Astrocyte of the cerebellum (primary cell): ENCODE data around the gene WWP2.
"Not testable (repeated sequence)": the region's sequence is repeated elsewhere in the genome, so short reads cannot be mapped to it uniquely, and the experiment has no call there.

ENCODE experiments used
- DNase-seq: peaks from one replicate; pipeline ENCODE4 v3.0.0-alpha.2; 2011; ENCODE audit warnings: low read depth
- H3K4me3 ChIP-seq: 2 replicates; pipeline ENCODE4 v1.5.1; 2011; ENCODE audit warnings: mild to moderate bottlenecking, low read depth, low read length, moderate library complexity
- CTCF ChIP-seq: IDR thresholded peaks from 2 replicates; pipeline ENCODE4 v1.5.1; 2012; ENCODE audit warnings: low read length, low read depth, moderate library complexity, mild to moderate bottlenecking; ENCODE audit errors: missing control alignments
- in situ Hi-C: cut with HindIII; loops from 2 replicates; pipeline ENCODE4 v1.10.0; 2017; ENCODE audit warnings: low sequenced_read_pairs

WWP2 gene

GRCh38 chr16:69821844-69822173 lies 59.7 kb downstream of the WWP2 start:
- TF ChIP-seq CTCF, result no peak
- no peak for DNase-seq
- no peak overlapping the region for H3K4me3 ChIP-seq
- in situ Hi-C loops, result no loop called here

- no peak for TF ChIP-seq CTCF
- DNase-seq, result no peak
- H3K4me3 ChIP-seq, result no peak overlapping the region
- in situ Hi-C loops, result no loop called here
These were observed 60.2 kb downstream of the WWP2 start for GRCh38 chr16:69822174-69822935.

GRCh38 chr16:69823831-69824563 lies 61.9 kb downstream of the WWP2 start:
- H3K4me3 ChIP-seq, result no peak overlapping the region
- no peak for TF ChIP-seq CTCF
- in situ Hi-C loops, result no loop called here
- no peak for DNase-seq

GRCh38 chr16:69824564-69825142 lies 62.5 kb downstream of the WWP2 start:
- DNase-seq, in situ Hi-C loops, H3K4me3 ChIP-seq: not testable (repeated sequence)

- in situ Hi-C loops, result no loop called here
- DNase-seq, result no peak
- no peak overlapping the region for H3K4me3 ChIP-seq
- TF ChIP-seq CTCF, result no peak
These were observed 65.4 kb downstream of the WWP2 start for GRCh38 chr16:69827524-69827923.

GRCh38 chr16:69829338-69829737 lies 67.2 kb downstream of the WWP2 start:
- no peak for DNase-seq
- in situ Hi-C loops, result no loop called here
- TF ChIP-seq CTCF, result no peak
- H3K4me3 ChIP-seq, result no peak overlapping the region

- H3K4me3 ChIP-seq, result no peak overlapping the region
- no peak for DNase-seq
- no peak for TF ChIP-seq CTCF
- in situ Hi-C loops, result no loop called here
These were observed 68.0 kb downstream of the WWP2 start for GRCh38 chr16:69830146-69830533.
